K562 (cell line): ENCODE results near the gene C11orf42. TPM values are rescaled to one million over a fixed set of nuclear protein-coding genes. Genes with fewer than 3 reads are reported as not detected.

Experiments
- BACH1 ChIP-seq: fragments of 200-800 bp; sonication (Bioruptor generic); IDR thresholded peaks from 2 replicates; pipeline ENCODE4 v1.6.1; 2016; ENCODE audit warnings: missing genetic modification characterization, missing compliant biosample characterization
- EP300 ChIP-seq: IDR thresholded peaks from 2 replicates; pipeline ENCODE4 v1.6.1; 2012; ENCODE audit warnings: low read length, improper control_type of control experiment
- ESRRA ChIP-seq: fragments of 450-650 bp; IDR thresholded peaks from 2 replicates; pipeline ENCODE4 v1.6.1; 2014; ENCODE audit warnings: low read depth, mild to moderate bottlenecking, moderate library complexity, borderline replicate concordance
- FOXJ3 ChIP-seq: sonication (generic); formaldehyde crosslinking; IDR thresholded peaks from 2 replicates; pipeline ENCODE4 v1.4.0; 2020; ENCODE audit warnings: mild to moderate bottlenecking, missing genetic modification reagents
- GMEB1 ChIP-seq: fragments of 250-450 bp; sonication (Bioruptor Pico); IDR thresholded peaks from 2 replicates; pipeline ENCODE4 v1.4.0; 2020; ENCODE audit warnings: mild to moderate bottlenecking
- KDM4B ChIP-seq, 2 experiments: fragments of 450-650 bp in 1 of 2; sonication (generic) in 1 of 2; IDR thresholded peaks; 2 replicates each; pipeline ENCODE4 v1.6.1; 2016 to 2017; ENCODE audit warnings: borderline replicate concordance in 2 of 2, antibody characterized with exemption in 1 of 2, low read depth in 1 of 2, mild to moderate bottlenecking in 1 of 2
- NCOA2 ChIP-seq, 2 experiments: fragments of 450-650 bp; IDR thresholded peaks; 2 replicates each; pipeline ENCODE4 v1.6.1; 2018; ENCODE audit warnings: mild to moderate bottlenecking in 2 of 2, moderate library complexity in 1 of 2; ENCODE audit not compliant: partially characterized antibody in 2 of 2
- POLR2A ChIP-seq: fragments of 450-650 bp; conservative IDR thresholded peaks from 2 replicates; pipeline ENCODE4 v1.6.1; 2016
- RUNX1 ChIP-seq: sonication (generic); IDR thresholded peaks from 2 replicates; pipeline ENCODE4 v1.6.1; 2016; ENCODE audit warnings: antibody characterized with exemption, low read depth
- SUPT5H ChIP-seq: fragments of 450-650 bp; IDR thresholded peaks from 2 replicates; pipeline ENCODE4 v1.6.1; 2016
- THAP12 ChIP-seq: fragments of 250-450 bp; sonication (Bioruptor Pico); IDR thresholded peaks from 2 replicates; pipeline ENCODE4 v1.9.0; 2021; ENCODE audit warnings: mild to moderate bottlenecking, inconsistent platforms
- XRCC4 ChIP-seq: IDR thresholded peaks from one replicate; pipeline ENCODE4 v1.6.1; 2011; ENCODE audit not compliant: insufficient read depth, insufficient read length; ENCODE audit errors: extremely low read depth
- ZNF316 ChIP-seq: fragments of 450-650 bp; IDR thresholded peaks from 2 replicates; pipeline ENCODE4 v1.6.1; 2016
- ZNF512 ChIP-seq: IDR thresholded peaks from 2 replicates; pipeline ENCODE4 v1.6.1; 2016; ENCODE audit warnings: missing genetic modification characterization, missing compliant biosample characterization
- polyA plus RNA-seq, 8 experiments: library from polyadenylated mRNA; depleted of rRNA in 4 of 8; stranded (reverse) in 5 of 8; unstranded in 3 of 8; fragments of >200 nt; fragmentation: Nextera tagmentation in 2 of 8; fragmentation: Illumina TruSeq in 1 of 8; extraction: Ambion mirVana in 2 of 8; extraction: Trizol in 1 of 8; gene quantifications; 2 replicates each; pipeline versions ENCODE4 v1.2.1 to v1.2.3, GENCODE V29; 2011 to 2014; ENCODE audit warnings: inconsistent platforms in 1 of 8, missing spikeins in 1 of 8
- total RNA-seq, 7 experiments: library from RNA; depleted of rRNA in 6 of 7; stranded (reverse); fragments of >200 nt in 6 of 7; fragmentation: Illumina TruSeq in 2 of 7; extraction: Trizol in 2 of 7; gene quantifications; 2 replicates each; pipeline versions ENCODE4 v1.2.1 to v1.2.3, GENCODE V29; 2011 to 2021; ENCODE audit warnings: low replicate concordance in 1 of 7
- TF ChIP-seq, protein P1 (sequence below): fragments of 450-650 bp; formaldehyde crosslinking; IDR thresholded peaks from 2 replicates; pipeline ENCODE4 v1.4.0; 2020; ENCODE audit warnings: mild to moderate bottlenecking, moderate library complexity
- TF ChIP-seq, protein P2 (sequence below): fragments of 250-450 bp; sonication (Bioruptor Pico); IDR thresholded peaks from 2 replicates; pipeline ENCODE4 v1.4.0; 2020

C11orf42 gene
- total and polyA plus RNA-seq, 9 of the 15 experiments (the other 6 are each of a cell fraction or from before 2014, with no cell fraction given) = not detected

GRCh38 chr11:6234387-6235107 is 29.2 kb downstream of the C11orf42 start, which contains the start of gene FHIP1B (continued):
- peak; percentile 79 for TF ChIP-seq SUPT5H
- peak; percentile 61 for TF ChIP-seq POLR2A
- TF ChIP-seq ESRRA = no peak
- no peak for TF ChIP-seq ZNF316
- TF ChIP-seq RUNX1 = no peak
- TF ChIP-seq BACH1 = no peak
- TF ChIP-seq, protein P1, sequence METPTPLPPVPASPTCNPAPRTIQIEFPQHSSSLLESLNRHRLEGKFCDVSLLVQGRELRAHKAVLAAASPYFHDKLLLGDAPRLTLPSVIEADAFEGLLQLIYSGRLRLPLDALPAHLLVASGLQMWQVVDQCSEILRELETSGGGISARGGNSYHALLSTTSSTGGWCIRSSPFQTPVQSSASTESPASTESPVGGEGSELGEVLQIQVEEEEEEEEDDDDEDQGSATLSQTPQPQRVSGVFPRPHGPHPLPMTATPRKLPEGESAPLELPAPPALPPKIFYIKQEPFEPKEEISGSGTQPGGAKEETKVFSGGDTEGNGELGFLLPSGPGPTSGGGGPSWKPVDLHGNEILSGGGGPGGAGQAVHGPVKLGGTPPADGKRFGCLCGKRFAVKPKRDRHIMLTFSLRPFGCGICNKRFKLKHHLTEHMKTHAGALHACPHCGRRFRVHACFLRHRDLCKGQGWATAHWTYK (CRISPR knock-in tag) = no peak
- TF ChIP-seq KDM4B (IDR thresholded peaks at IDR 0.05; ENCODE audit: borderline replicate concordance in 2 of 2, low read depth in 1 of 2) = no peak
- TF ChIP-seq, protein P2, sequence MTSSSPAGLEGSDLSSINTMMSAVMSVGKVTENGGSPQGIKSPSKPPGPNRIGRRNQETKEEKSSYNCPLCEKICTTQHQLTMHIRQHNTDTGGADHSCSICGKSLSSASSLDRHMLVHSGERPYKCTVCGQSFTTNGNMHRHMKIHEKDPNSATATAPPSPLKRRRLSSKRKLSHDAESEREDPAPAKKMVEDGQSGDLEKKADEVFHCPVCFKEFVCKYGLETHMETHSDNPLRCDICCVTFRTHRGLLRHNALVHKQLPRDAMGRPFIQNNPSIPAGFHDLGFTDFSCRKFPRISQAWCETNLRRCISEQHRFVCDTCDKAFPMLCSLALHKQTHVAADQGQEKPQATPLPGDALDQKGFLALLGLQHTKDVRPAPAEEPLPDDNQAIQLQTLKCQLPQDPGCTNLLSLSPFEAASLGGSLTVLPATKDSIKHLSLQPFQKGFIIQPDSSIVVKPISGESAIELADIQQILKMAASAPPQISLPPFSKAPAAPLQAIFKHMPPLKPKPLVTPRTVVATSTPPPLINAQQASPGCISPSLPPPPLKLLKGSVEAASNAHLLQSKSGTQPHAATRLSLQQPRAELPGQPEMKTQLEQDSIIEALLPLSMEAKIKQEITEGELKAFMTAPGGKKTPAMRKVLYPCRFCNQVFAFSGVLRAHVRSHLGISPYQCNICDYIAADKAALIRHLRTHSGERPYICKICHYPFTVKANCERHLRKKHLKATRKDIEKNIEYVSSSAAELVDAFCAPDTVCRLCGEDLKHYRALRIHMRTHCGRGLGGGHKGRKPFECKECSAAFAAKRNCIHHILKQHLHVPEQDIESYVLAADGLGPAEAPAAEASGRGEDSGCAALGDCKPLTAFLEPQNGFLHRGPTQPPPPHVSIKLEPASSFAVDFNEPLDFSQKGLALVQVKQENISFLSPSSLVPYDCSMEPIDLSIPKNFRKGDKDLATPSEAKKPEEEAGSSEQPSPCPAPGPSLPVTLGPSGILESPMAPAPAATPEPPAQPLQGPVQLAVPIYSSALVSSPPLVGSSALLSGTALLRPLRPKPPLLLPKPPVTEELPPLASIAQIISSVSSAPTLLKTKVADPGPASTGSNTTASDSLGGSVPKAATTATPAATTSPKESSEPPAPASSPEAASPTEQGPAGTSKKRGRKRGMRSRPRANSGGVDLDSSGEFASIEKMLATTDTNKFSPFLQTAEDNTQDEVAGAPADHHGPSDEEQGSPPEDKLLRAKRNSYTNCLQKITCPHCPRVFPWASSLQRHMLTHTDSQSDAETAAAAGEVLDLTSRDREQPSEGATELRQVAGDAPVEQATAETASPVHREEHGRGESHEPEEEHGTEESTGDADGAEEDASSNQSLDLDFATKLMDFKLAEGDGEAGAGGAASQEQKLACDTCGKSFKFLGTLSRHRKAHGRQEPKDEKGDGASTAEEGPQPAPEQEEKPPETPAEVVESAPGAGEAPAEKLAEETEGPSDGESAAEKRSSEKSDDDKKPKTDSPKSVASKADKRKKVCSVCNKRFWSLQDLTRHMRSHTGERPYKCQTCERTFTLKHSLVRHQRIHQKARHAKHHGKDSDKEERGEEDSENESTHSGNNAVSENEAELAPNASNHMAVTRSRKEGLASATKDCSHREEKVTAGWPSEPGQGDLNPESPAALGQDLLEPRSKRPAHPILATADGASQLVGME (CRISPR knock-in tag) = 0 out of 2 replicates have a peak, but pooled peaks have one; percentile 37
- TF ChIP-seq GMEB1 = peak; percentile 99
- TF ChIP-seq ZNF512 (tag) = no peak
- no peak for TF ChIP-seq NCOA2 (IDR thresholded peaks at IDR 0.05; ENCODE audit: partially characterized antibody in 2 of 2)
- TF ChIP-seq EP300 = no peak
- TF ChIP-seq THAP12 (CRISPR knock-in tag) = no peak
- no peak for TF ChIP-seq FOXJ3
- no peak for TF ChIP-seq XRCC4
